HEK293T (cell line): ENCODE measurements around the gene CCDC57.

Experiments used
- BHLHE40 ChIP-seq: fragments of 450-650 bp; IDR thresholded peaks from 2 replicates; pipeline ENCODE4 v1.6.1; 2016; ENCODE audit warnings: mild to moderate bottlenecking, moderate library complexity, borderline replicate concordance
- FOXK2 ChIP-seq: fragments of 450-650 bp; IDR thresholded peaks from 2 replicates; pipeline ENCODE4 v1.6.1; 2016; ENCODE audit warnings: mild to moderate bottlenecking
- FOXM1 ChIP-seq: fragments of 450-650 bp; IDR thresholded peaks from 2 replicates; pipeline ENCODE4 v1.6.1; 2017; ENCODE audit warnings: mild to moderate bottlenecking, borderline replicate concordance
- HDGF ChIP-seq: fragments of 450-650 bp; IDR thresholded peaks from 2 replicates; pipeline ENCODE4 v1.6.1; 2017; ENCODE audit warnings: antibody characterized with exemption, borderline replicate concordance
- NFRKB ChIP-seq: fragments of 450-650 bp; IDR thresholded peaks from 2 replicates; pipeline ENCODE4 v1.6.1; 2016; ENCODE audit warnings: mild to moderate bottlenecking, moderate library complexity
- SP1 ChIP-seq: fragments of 450-650 bp; IDR thresholded peaks from 2 replicates; pipeline ENCODE4 v1.6.1; 2017

- no peak for TF ChIP-seq FOXK2
- no peak for TF ChIP-seq BHLHE40
- TF ChIP-seq SP1: no peak
- no peak for TF ChIP-seq HDGF
- TF ChIP-seq FOXM1: no peak
- no peak for TF ChIP-seq NFRKB
Observed at GRCh38 chr17:82062076-82062983, 150.3 kb downstream of the CCDC57 start.
